Measurements from ENCODE around the gene SSR2.
A peak's percentile ranks its signal among the peaks of the same experiment; 100 is the strongest.

Gene SSR2

DNA sequence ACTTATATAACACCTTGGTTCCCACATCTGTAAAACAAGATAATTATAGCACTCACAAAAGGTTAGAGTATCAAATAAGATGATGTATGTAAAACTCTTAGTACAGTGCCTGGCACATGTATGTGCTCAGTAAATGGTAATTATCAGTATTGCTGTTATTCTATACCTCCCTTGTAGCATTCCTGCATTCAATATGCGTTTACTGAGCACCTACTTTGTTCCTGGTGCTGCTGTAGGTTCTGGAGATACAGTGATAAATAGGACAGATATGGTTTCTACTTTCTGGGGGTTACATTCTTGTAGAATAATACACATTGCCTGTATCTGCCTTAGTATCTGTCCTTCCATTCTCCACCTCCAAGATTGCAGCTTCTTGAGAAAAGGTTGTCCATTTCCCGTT is 1.2 kb upstream of the SSR2 start:
- WGBS, 2 donors (ENCODE audit: extremely low coverage in 2 of 2, insufficient read length in 2 of 2, insufficient replicate concordance in 1 of 2), result no CpG with 5 or more reads among the region's 2 CpGs
- H3K36me3 ChIP-seq (replicated peaks in 1 of 2; ENCODE audit: control insufficient read depth in 2 of 2, insufficient read depth in 2 of 2, low read length in 2 of 2), result peaks cover 7 to 30% of the 10 kb centered on the region in 2 donors
- no peak overlapping the region for H3K14ac ChIP-seq (ENCODE audit: low read length)
- DNase-seq (ENCODE audit: low spot score), result no peak
- H3K23ac ChIP-seq (ENCODE audit: low read depth, low read length, poor library complexity), result no peak overlapping the region
- H3K18ac ChIP-seq (ENCODE audit: low read length), result no peak overlapping the region
- no peaks in the 10 kb centered on the region for H3K27me3 ChIP-seq (ENCODE audit: control insufficient read depth in 3 of 3, insufficient read depth in 3 of 3, low read depth in 1 of 3, low read length in 3 of 3)
- H2BK120ac ChIP-seq (ENCODE audit: low read depth, low read length), result no peak overlapping the region
- H2BK12ac ChIP-seq (ENCODE audit: low read length), result no peak overlapping the region
- no peak overlapping the region for H4K8ac ChIP-seq (ENCODE audit: low read depth, low read length)
- H3K4me3 ChIP-seq (ENCODE audit: low read length in 2 of 2), result no peak overlapping the region
- H3K4me2 ChIP-seq (ENCODE audit: insufficient read depth, low read length, poor library complexity, severe bottlenecking), result no peak overlapping the region
- H3K4me1 ChIP-seq (ENCODE audit: control insufficient read depth in 2 of 2, insufficient read depth in 1 of 2, low read depth in 1 of 2, low read length in 2 of 2), result peaks cover 6 to 9% of the 10 kb centered on the region in 2 donors
- no peak overlapping the region for H3K27ac ChIP-seq (replicated peaks; ENCODE audit: low read length)
- H4K91ac ChIP-seq (ENCODE audit: low read depth, low read length, poor library complexity), result no peak overlapping the region
- H3K4ac ChIP-seq (ENCODE audit: low read length), result no peak overlapping the region
- H2BK5ac ChIP-seq (ENCODE audit: low read length), result no peak overlapping the region
- H3K79me1 ChIP-seq (ENCODE audit: low read depth, low read length), result peaks cover 6% of the 10 kb centered on the region
- no peak overlapping the region for H2AK5ac ChIP-seq (ENCODE audit: low read depth, low read length)
- peaks cover 0 to 2% of the 10 kb centered on the region in 2 donors for H3K9me3 ChIP-seq (replicated peaks in 1 of 2; ENCODE audit: control insufficient read depth in 2 of 2, insufficient read depth in 1 of 2, low read depth in 1 of 2, low read length in 2 of 2)
- H2BK15ac ChIP-seq (ENCODE audit: low read length), result no peak overlapping the region
- no peak overlapping the region for H3K9ac ChIP-seq (ENCODE audit: low read depth, low read length, poor library complexity)
- peak overlapping the region; percentile 27 for H2AFZ ChIP-seq (ENCODE audit: low read length)

DNA sequence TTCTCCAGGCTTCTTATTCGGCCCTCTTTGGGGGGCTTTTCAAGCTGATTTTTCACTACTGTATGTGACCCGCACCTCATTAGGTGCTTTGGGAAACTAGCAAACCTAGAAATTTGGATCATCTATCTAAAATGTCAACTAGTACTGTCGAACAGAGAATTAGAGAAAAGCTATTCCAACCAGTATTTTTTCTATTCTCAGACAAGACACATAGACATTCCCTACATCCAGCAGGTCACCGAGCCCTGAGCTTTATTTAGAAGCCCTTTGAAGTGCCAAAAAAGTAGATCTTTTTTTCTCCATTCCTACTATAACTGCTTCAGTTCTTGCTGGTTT is 310 bp upstream of the SSR2 start:
- no peak overlapping the region for H2BK120ac ChIP-seq (ENCODE audit: low read depth, low read length)
- peak overlapping the region; percentile 38 for H3K4me2 ChIP-seq (ENCODE audit: insufficient read depth, low read length, poor library complexity, severe bottlenecking)
- no peak overlapping the region for H2BK15ac ChIP-seq (ENCODE audit: low read length)
- peaks cover 11 to 38% of the 10 kb centered on the region in 2 donors for H3K36me3 ChIP-seq (replicated peaks in 1 of 2; ENCODE audit: control insufficient read depth in 2 of 2, insufficient read depth in 2 of 2, low read length in 2 of 2)
- H4K8ac ChIP-seq (ENCODE audit: low read depth, low read length), result no peak overlapping the region
- H3K27ac ChIP-seq (replicated peaks; ENCODE audit: low read length), result no peak overlapping the region
- H3K9me3 ChIP-seq (replicated peaks in 1 of 2; ENCODE audit: control insufficient read depth in 2 of 2, insufficient read depth in 1 of 2, low read depth in 1 of 2, low read length in 2 of 2), result peaks cover 0 to 6% of the 10 kb centered on the region in 2 donors
- H2BK12ac ChIP-seq (ENCODE audit: low read length), result no peak overlapping the region
- peaks cover 6% of the 10 kb centered on the region for H3K79me1 ChIP-seq (ENCODE audit: low read depth, low read length)
- H3K4me1 ChIP-seq (ENCODE audit: control insufficient read depth in 2 of 2, insufficient read depth in 1 of 2, low read depth in 1 of 2, low read length in 2 of 2), result peaks cover 5 to 8% of the 10 kb centered on the region in 2 donors
- H2AFZ ChIP-seq (ENCODE audit: low read length), result peak overlapping the region; percentile 87
- H2BK5ac ChIP-seq (ENCODE audit: low read length), result no peak overlapping the region
- H4K91ac ChIP-seq (ENCODE audit: low read depth, low read length, poor library complexity), result no peak overlapping the region
- H3K4ac ChIP-seq (ENCODE audit: low read length), result no peak overlapping the region
- H3K14ac ChIP-seq (ENCODE audit: low read length), result no peak overlapping the region
- no peak overlapping the region for H3K18ac ChIP-seq (ENCODE audit: low read length)
- WGBS, 2 donors (ENCODE audit: extremely low coverage in 2 of 2, insufficient read length in 2 of 2, insufficient replicate concordance in 1 of 2), result no CpG with 5 or more reads among the region's 4 CpGs
- H3K4me3 ChIP-seq (ENCODE audit: low read length in 2 of 2), result peak overlapping the region in 1 of 2 donors; percentile 91
- no peak overlapping the region for H3K23ac ChIP-seq (ENCODE audit: low read depth, low read length, poor library complexity)
- H3K27me3 ChIP-seq (ENCODE audit: control insufficient read depth in 3 of 3, insufficient read depth in 3 of 3, low read depth in 1 of 3, low read length in 3 of 3), result no peaks in the 10 kb centered on the region
- no peak for DNase-seq (ENCODE audit: low spot score)
- H2AK5ac ChIP-seq (ENCODE audit: low read depth, low read length), result no peak overlapping the region
- H3K9ac ChIP-seq (ENCODE audit: low read depth, low read length, poor library complexity), result no peak overlapping the region

DNA sequence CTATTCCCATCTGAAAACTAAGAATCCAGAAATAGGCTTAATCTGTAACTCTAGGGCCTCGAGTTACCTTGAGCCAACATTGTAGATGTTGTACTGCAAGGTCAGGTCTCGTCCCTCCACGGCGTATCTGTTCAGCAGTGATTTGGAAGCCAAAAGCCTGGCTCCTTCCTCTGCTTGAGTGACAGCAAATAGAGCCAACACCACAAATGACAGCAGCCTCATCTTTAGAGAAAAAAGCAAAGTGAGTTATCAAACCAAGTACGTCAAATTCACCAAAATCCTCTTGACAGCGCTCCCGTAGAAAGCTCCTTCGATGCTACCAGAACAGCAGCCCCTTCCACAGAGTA is 832 bp downstream of the SSR2 start:
- Histone ChIP-seq H2BK5ac (ENCODE audit: low read length) (peak overlapping the region; percentile 78), H2AK5ac (ENCODE audit: low read depth, low read length) (peak overlapping the region; percentile 93), H3K4me3 (ENCODE audit: low read length in 2 of 2) (peak overlapping the region; percentile 89 to 91), H4K91ac (ENCODE audit: low read depth, low read length, poor library complexity) (no peak overlapping the region), H3K14ac (ENCODE audit: low read length) (no peak overlapping the region), H3K36me3 (replicated peaks in 1 of 2; ENCODE audit: control insufficient read depth in 2 of 2, insufficient read depth in 2 of 2, low read length in 2 of 2) (peaks cover 13 to 48% of the 10 kb centered on the region in 2 donors), H3K23ac (ENCODE audit: low read depth, low read length, poor library complexity) (no peak overlapping the region), H4K8ac (ENCODE audit: low read depth, low read length) (no peak overlapping the region), H3K4ac (ENCODE audit: low read length) (no peak overlapping the region), H3K27me3 (ENCODE audit: control insufficient read depth in 3 of 3, insufficient read depth in 3 of 3, low read depth in 1 of 3, low read length in 3 of 3) (no peaks in the 10 kb centered on the region), H2BK12ac (ENCODE audit: low read length) (no peak overlapping the region), H3K4me2 (ENCODE audit: insufficient read depth, low read length, poor library complexity, severe bottlenecking) (peak overlapping the region; percentile 89), H3K79me1 (ENCODE audit: low read depth, low read length) (peaks cover 6% of the 10 kb centered on the region), H3K18ac (ENCODE audit: low read length) (no peak overlapping the region), H3K9ac (ENCODE audit: low read depth, low read length, poor library complexity) (peak overlapping the region; percentile 99), H3K27ac (replicated peaks; ENCODE audit: low read length) (no peak overlapping the region), H2BK120ac (ENCODE audit: low read depth, low read length) (no peak overlapping the region), H3K9me3 (replicated peaks in 1 of 2; ENCODE audit: control insufficient read depth in 2 of 2, insufficient read depth in 1 of 2, low read depth in 1 of 2, low read length in 2 of 2) (peaks cover 0 to 6% of the 10 kb centered on the region in 2 donors), H3K4me1 (ENCODE audit: control insufficient read depth in 2 of 2, insufficient read depth in 1 of 2, low read depth in 1 of 2, low read length in 2 of 2) (peaks cover 4 to 6% of the 10 kb centered on the region in 2 donors), H2AFZ (ENCODE audit: low read length) (no peak overlapping the region), H2BK15ac (ENCODE audit: low read length) (no peak overlapping the region)
- no CpG with 5 or more reads among the region's 8 CpGs for WGBS, 2 donors (ENCODE audit: extremely low coverage in 2 of 2, insufficient read length in 2 of 2, insufficient replicate concordance in 1 of 2)
- no peak for DNase-seq (ENCODE audit: low spot score)

DNA sequence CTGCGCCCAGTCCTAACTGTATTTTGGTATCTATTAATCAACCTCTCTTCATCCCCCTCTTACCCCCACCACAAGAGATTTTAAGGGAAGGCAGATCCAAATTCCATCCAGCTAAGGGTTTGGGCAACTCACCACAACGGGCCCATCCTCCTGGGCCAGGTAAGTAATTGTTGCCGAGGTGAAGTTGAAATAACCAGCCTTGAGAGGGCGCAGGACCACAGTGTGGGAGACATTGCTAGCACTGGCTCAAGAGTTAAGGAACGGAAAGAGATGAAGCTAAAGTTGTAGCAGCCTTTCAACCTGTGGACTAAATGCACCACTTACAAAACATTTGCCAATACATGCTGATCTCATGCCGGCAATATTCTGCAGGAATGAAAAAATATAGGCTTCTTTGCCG is 5.9 kb downstream of the SSR2 start:
- no peaks in the 10 kb centered on the region for H3K27me3 ChIP-seq (ENCODE audit: control insufficient read depth in 3 of 3, insufficient read depth in 3 of 3, low read depth in 1 of 3, low read length in 3 of 3)
- WGBS, 2 donors (ENCODE audit: extremely low coverage in 2 of 2, insufficient read length in 2 of 2, insufficient replicate concordance in 1 of 2), result no CpG with 5 or more reads among the region's 7 CpGs
- H2BK120ac ChIP-seq (ENCODE audit: low read depth, low read length), result no peak overlapping the region
- no peak overlapping the region for H2AFZ ChIP-seq (ENCODE audit: low read length)
- peaks cover 4 to 5% of the 10 kb centered on the region in 2 donors for H3K4me1 ChIP-seq (ENCODE audit: control insufficient read depth in 2 of 2, insufficient read depth in 1 of 2, low read depth in 1 of 2, low read length in 2 of 2)
- no peak overlapping the region for H2BK12ac ChIP-seq (ENCODE audit: low read length)
- H3K79me1 ChIP-seq (ENCODE audit: low read depth, low read length), result peaks cover 1% of the 10 kb centered on the region
- no peak overlapping the region for H4K8ac ChIP-seq (ENCODE audit: low read depth, low read length)
- H2BK5ac ChIP-seq (ENCODE audit: low read length), result no peak overlapping the region
- no peak overlapping the region for H3K14ac ChIP-seq (ENCODE audit: low read length)
- H2BK15ac ChIP-seq (ENCODE audit: low read length), result no peak overlapping the region
- no peak overlapping the region for H3K23ac ChIP-seq (ENCODE audit: low read depth, low read length, poor library complexity)
- H3K4me3 ChIP-seq (ENCODE audit: low read length in 2 of 2), result no peak overlapping the region
- no peak overlapping the region for H3K18ac ChIP-seq (ENCODE audit: low read length)
- H3K4ac ChIP-seq (ENCODE audit: low read length), result no peak overlapping the region
- H2AK5ac ChIP-seq (ENCODE audit: low read depth, low read length), result no peak overlapping the region
- H3K36me3 ChIP-seq (replicated peaks in 1 of 2; ENCODE audit: control insufficient read depth in 2 of 2, insufficient read depth in 2 of 2, low read length in 2 of 2), result peaks cover 33 to 97% of the 10 kb centered on the region in 2 donors
- no peak overlapping the region for H4K91ac ChIP-seq (ENCODE audit: low read depth, low read length, poor library complexity)
- no peak overlapping the region for H3K9ac ChIP-seq (ENCODE audit: low read depth, low read length, poor library complexity)
- peaks cover 0 to 6% of the 10 kb centered on the region in 2 donors for H3K9me3 ChIP-seq (replicated peaks in 1 of 2; ENCODE audit: control insufficient read depth in 2 of 2, insufficient read depth in 1 of 2, low read depth in 1 of 2, low read length in 2 of 2)
- no peak for DNase-seq (ENCODE audit: low spot score)
- no peak overlapping the region for H3K27ac ChIP-seq (replicated peaks; ENCODE audit: low read length)
- no peak overlapping the region for H3K4me2 ChIP-seq (ENCODE audit: insufficient read depth, low read length, poor library complexity, severe bottlenecking)

Data from neuronal stem cell (in vitro differentiated cells).